D721Med (cell line): ENCODE data around the gene PDPK1.
A peak's percentile ranks its signal among the peaks of the same experiment; 100 is the strongest.

ENCODE experiments used
- DNase-seq: peaks from one replicate; pipeline ENCODE4 v3.0.0; 2011; ENCODE audit warnings: low spot score; ENCODE audit not compliant: insufficient read length
- FAIRE-seq: peaks from 2 replicates; lab custom pipeline; 2011; peaks lifted over from hg19 to GRCh38; lab: Jason Lieb, UNC
- TF ChIP-seq, protein P1 (sequence below): IDR thresholded peaks from 2 replicates; pipeline ENCODE4 v1.5.1; 2012; ENCODE audit warnings: mild to moderate bottlenecking, control low read depth; ENCODE audit not compliant: insufficient read depth; ENCODE audit errors: missing control alignments

Gene PDPK1

DNA sequence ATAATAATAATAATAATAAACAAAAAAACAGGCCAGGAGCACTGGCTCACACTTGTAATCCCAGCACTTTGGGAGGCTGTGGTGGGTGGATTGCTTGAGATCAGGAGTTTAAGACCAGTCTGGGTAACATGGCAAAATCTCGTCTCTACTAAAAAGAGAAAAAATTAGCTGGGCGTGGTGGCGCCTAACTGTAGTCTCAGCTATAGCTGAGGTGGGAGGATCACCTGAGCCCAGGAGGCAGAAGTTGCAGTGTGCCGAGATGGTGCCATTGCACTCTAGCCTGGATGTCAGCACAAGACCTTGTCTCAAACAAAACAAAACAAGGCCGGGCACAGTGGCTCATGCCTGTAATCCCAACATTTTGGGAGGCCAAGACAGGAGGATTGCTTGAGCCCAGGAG is 42.8 kb upstream of the PDPK1 start:
- TF ChIP-seq, protein P1, sequence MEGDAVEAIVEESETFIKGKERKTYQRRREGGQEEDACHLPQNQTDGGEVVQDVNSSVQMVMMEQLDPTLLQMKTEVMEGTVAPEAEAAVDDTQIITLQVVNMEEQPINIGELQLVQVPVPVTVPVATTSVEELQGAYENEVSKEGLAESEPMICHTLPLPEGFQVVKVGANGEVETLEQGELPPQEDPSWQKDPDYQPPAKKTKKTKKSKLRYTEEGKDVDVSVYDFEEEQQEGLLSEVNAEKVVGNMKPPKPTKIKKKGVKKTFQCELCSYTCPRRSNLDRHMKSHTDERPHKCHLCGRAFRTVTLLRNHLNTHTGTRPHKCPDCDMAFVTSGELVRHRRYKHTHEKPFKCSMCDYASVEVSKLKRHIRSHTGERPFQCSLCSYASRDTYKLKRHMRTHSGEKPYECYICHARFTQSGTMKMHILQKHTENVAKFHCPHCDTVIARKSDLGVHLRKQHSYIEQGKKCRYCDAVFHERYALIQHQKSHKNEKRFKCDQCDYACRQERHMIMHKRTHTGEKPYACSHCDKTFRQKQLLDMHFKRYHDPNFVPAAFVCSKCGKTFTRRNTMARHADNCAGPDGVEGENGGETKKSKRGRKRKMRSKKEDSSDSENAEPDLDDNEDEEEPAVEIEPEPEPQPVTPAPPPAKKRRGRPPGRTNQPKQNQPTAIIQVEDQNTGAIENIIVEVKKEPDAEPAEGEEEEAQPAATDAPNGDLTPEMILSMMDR, result no peak
- FAIRE-seq (no peak), DNase-seq (no peak)

DNA sequence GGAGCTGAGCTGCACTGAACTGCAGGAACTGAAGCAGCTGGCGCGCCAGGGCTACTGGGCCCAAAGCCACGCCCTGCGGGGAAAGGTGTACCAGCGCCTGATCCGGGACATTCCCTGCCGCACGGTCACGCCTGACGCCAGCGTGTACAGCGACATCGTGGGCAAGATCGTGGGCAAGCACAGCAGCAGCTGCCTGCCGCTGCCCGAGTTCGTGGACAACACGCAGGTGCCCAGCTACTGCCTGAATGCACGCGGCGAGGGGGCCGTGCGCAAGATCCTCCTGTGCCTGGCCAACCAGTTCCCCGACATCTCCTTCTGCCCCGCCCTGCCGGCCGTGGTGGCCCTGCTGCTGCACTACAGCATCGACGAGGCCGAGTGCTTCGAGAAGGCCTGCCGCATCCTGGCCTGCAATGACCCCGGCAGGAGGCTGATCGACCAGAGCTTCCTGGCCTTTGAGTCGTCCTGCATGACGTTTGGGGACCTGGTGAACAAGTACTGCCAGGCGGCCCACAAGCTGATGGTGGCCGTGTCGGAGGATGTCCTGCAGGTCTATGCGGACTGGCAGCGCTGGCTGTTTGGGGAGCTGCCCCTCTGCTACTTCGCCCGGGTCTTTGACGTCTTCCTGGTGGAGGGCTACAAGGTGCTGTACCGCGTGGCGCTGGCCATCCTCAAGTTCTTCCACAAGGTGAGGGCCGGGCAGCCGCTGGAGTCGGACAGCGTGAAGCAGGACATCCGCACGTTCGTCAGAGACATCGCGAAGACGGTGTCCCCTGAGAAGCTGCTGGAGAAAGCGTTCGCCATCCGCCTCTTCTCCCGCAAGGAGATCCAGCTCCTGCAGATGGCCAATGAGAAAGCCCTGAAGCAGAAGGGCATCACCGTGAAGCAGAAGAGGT is 41.4 kb upstream of the PDPK1 start:
- no peak for FAIRE-seq
- DNase-seq, result no peak
- TF ChIP-seq, protein P1, result no peak

DNA sequence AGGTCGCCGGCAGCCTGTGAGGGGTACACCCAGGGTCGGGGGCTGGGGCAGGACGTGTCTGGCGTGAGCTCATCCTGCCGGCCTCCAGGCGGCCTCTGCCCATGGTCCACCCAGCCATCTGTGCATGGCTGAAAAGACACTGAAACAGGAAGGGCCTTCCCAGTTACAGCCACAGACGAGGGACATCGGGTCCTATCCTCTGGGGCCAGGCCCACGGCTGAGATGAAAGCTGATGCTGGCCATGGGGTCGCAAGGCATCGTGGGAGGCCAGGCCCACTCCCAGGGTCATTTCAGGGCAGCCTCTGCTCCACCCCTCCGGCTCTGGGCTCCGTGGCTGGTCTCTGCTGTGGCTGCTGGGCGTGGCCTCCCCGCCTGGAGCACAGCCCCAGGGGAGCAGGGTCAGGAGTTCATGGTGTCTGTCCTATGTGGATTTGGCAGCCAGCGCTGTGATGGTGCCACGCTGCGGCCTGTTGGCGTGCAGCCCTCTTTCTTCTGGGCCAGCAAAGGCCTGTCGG is 40.6 kb upstream of the PDPK1 start:
- TF ChIP-seq, protein P1, result peak; percentile 1
- FAIRE-seq (no peak), DNase-seq (no peak)

DNA sequence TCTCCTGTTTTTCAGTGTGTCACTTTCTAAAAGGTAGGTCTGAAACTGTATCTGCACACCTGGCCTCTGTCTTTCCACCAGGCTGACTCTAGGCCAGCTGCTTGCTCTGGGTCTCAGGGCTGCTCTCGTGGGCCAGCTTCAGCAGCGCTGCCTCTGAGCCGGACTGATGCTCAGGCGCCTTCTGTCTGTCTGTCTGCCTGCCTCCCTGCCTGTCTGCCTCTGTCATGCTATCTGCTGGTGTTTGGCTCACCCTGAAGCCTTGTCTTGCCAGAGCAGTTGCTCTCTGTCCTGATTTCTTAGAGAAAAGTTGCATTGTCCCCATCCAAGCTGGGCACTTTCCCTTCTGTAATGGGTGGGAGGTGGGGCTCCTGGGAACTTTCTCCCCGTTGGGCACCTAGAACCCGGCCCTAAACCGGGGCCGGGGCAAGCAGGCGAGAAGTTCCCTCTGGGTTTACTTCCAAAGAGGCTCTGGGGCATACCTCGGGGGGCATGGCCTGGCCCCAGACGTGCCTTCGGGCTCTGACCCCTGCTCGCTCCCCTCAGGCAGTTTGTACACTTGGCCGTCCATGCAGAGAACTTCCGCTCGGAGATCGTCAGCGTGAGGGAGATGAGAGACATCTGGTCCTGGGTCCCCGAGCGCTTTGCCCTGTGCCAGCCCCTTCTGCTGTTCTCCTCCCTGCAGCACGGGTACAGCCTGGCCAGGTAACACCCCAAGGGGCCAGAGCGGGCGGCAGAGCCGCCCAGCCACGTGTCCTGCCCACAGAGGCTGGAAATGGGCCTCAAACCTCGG is 39.9 kb upstream of the PDPK1 start:
- no peak for DNase-seq
- FAIRE-seq, result no peak
- TF ChIP-seq, protein P1, result no peak

DNA sequence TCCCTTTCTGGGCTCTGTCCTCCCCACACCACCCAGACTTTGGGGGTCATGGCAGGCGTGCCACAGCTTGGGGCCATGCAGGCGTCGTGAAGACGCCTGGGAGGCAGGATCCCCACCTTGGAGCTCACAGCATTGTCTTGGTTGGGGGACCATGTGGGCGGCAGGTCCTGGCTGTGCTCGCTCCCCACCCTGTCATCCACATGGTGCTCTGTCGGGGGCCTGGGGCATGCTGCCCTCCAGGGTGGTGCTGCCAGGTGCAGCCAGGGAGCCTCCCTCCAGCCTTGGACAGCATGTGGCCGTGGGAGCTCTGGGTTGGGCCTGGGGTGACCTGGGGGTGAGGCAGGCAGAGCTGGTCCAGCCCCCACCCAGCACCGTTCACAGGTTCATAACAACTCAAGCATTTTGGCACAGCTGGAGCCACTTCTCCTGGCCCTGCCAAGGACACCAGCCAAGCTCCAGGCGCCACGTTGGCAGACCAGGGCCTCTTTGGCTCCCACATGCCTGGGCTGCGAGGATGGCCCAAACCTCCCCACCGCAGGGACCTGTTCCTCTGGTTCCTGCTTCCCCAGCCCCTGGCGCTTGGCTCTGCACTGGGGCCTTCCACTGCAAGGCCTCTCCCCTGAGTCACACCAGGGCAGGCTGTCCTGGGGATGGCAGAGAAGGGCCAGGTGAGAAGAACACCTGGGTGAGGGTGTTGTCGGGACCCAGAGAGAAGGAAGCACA is 39.1 kb upstream of the PDPK1 start:
- DNase-seq, result no peak
- TF ChIP-seq, protein P1, result no peak
- FAIRE-seq, result no peak

DNA sequence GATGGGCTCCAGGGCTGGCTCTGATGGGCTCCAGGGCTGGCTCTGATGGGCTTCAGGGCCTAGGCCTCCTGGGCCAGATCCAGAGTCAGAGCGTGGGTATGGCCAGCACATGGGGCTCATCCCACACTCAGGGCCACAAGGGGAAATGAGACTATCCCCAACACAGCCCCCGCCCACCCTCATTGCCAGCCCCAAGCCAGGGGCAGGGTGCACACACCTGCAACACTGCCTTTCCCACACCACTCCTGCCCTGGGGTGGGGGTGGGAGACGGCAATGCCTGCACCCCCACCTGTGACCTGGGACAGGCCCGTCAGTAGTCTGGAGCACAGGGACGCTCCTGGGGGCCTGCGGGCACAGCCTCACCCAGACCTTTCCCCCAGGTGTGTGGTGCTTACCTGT is 38.4 kb upstream of the PDPK1 start:
- DNase-seq, result no peak

More for the DNA sequence above, 38.4 kb upstream of the PDPK1 start:
- TF ChIP-seq, protein P1, result no peak
- FAIRE-seq, result no peak
